GM04504 (cell line): Measurements from ENCODE around the gene PRR30.
"Not testable (repeated sequence)": the region's sequence is repeated elsewhere in the genome, so short reads cannot be mapped to it uniquely, and the experiment has no call there.

Source experiments
- DNase-seq: peaks from one replicate; pipeline ENCODE4 v3.0.0-alpha.2; 2012; ENCODE audit warnings: low read depth

Gene PRR30

GRCh38 chr2:27128668-27129571 is 10.3 kb downstream of the PRR30 start:
- DNase-seq, result no peak

- no peak for DNase-seq
Measured at GRCh38 chr2:27127883-27128667, 11.1 kb downstream of the PRR30 start.

- DNase-seq, result no peak
Measured at GRCh38 chr2:27126252-27126710, 12.9 kb downstream of the PRR30 start.

GRCh38 chr2:27125104-27125503 is 14.1 kb downstream of the PRR30 start:
- DNase-seq, result no peak

- DNase-seq, result no peak
Measured at GRCh38 chr2:27123302-27124150, 15.7 kb downstream of the PRR30 start, which contains the start of gene ABHD1. TSS of gene ABHD1 (plus strand) at chr2:27123815. CDS start at chr2:27123949, 134 bp downstream.

GRCh38 chr2:27122791-27123190 is 16.4 kb downstream of the PRR30 start:
- no peak for DNase-seq

- no peak for DNase-seq
Measured at GRCh38 chr2:27121906-27122305, 17.3 kb downstream of the PRR30 start.

- DNase-seq, result not testable (repeated sequence)
Measured at GRCh38 chr2:27119330-27119670, 19.9 kb downstream of the PRR30 start.

GRCh38 chr2:27118525-27119329 is 20.5 kb downstream of the PRR30 start, which contains the start of gene CGREF1:
TSS of gene CGREF1 (minus strand) at chr2:27119128. CDS start at chr2:27104366, 14,762 bp downstream.
- DNase-seq, result no peak

- DNase-seq, result no peak
Measured at GRCh38 chr2:27117995-27118524, 21.1 kb downstream of the PRR30 start.

GRCh38 chr2:27115519-27115918 is 23.7 kb downstream of the PRR30 start:
- no peak for DNase-seq

GRCh38 chr2:27111392-27112078 is 27.7 kb downstream of the PRR30 start:
- DNase-seq, result not testable (repeated sequence)

GRCh38 chr2:27110603-27111352 is 28.4 kb downstream of the PRR30 start:
- not testable (repeated sequence) for DNase-seq

GRCh38 chr2:27109083-27109482 is 30.1 kb downstream of the PRR30 start:
- DNase-seq, result no peak

- no peak for DNase-seq
Measured at GRCh38 chr2:27108221-27108620, 31.0 kb downstream of the PRR30 start.

GRCh38 chr2:27105981-27106380 is 33.2 kb downstream of the PRR30 start:
- no peak for DNase-seq

- no peak for DNase-seq
Measured at GRCh38 chr2:27102329-27102728, 36.9 kb downstream of the PRR30 start.

GRCh38 chr2:27100036-27100435 is 39.2 kb downstream of the PRR30 start:
- no peak for DNase-seq

GRCh38 chr2:27099334-27099955 is 39.8 kb downstream of the PRR30 start:
- no peak for DNase-seq
